BLaER1 treated with 17β-estradiol and CSF1 and Interleukin-3, amounts not matched to agents 10 nM and 100 nM (cell line): Measurements from ENCODE around the gene OR10G4.

Source experiments
- H3K27ac ChIP-seq, 11 experiments: shearing (Covaris generic); formaldehyde crosslinking; 2 replicates each; pipeline ENCODE4 v1.8.1; 2022
- H3K27me3 ChIP-seq, 11 experiments: shearing (Covaris generic); formaldehyde crosslinking; 2 replicates each; pipeline ENCODE4 v1.8.1; 2022
- H3K36me3 ChIP-seq, 11 experiments: shearing (Covaris generic); formaldehyde crosslinking; 2 replicates each; pipeline ENCODE4 v1.8.1; 2022
- H3K4me1 ChIP-seq, 10 experiments: shearing (Covaris generic); formaldehyde crosslinking; 2 replicates each; pipeline ENCODE4 v1.8.1; 2022
- H3K4me2 ChIP-seq, 11 experiments: shearing (Covaris generic); formaldehyde crosslinking; 2 replicates each; pipeline ENCODE4 v1.8.1; 2022
- H3K4me3 ChIP-seq, 10 experiments: shearing (Covaris generic); formaldehyde crosslinking; 2 replicates each; pipeline ENCODE4 v1.8.1; 2022
- H3K9ac ChIP-seq, 11 experiments: shearing (Covaris generic); formaldehyde crosslinking; 2 replicates each; pipeline ENCODE4 v1.8.1; 2022
- H3K9me3 ChIP-seq, 11 experiments: shearing (Covaris generic); formaldehyde crosslinking; replicated peaks in 1 of 11; 2 replicates each; pipeline ENCODE4 v1.8.1; 2022
- H4K20me1 ChIP-seq, 11 experiments: shearing (Covaris generic); formaldehyde crosslinking; 2 replicates each; pipeline ENCODE4 v1.8.1; 2022
- Cebpa-rat ChIP-seq, 11 experiments: shearing (Covaris generic); IDR thresholded peaks; 2 replicates each; pipeline ENCODE4 v1.8.1; 2022

Gene OR10G4

DNA sequence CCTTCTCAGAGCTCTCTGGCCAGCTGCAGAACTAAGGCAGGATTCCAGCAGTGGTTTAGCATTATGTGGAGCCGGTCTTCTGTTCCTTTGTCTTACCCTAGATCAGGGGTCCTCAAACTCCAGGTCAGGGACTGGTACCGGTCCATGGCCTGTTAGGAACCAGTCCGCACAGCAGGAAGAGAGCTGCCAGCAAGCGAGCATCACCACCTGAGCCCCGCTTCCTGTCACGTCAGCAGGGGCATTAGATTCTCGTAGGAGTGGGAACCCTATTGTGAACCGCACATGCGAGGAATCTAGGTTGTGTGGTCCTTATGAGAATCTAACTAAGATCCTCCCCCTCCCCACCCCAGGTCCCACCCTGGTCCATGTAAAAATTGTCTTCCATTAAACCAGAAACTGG, 26.8 kb downstream of the OR10G4 start:
- H4K20me1 ChIP-seq: no peaks in the 10 kb centered on the region
- no peaks in the 10 kb centered on the region for H3K4me1 ChIP-seq
- no peak overlapping the region for H3K4me3 ChIP-seq
- H3K9ac ChIP-seq: no peak overlapping the region
- no peaks in the 10 kb centered on the region for H3K27me3 ChIP-seq
- no peaks in the 10 kb centered on the region for H3K36me3 ChIP-seq
- H3K27ac ChIP-seq: no peak overlapping the region
- H3K4me2 ChIP-seq: no peak overlapping the region
- TF ChIP-seq Cebpa-rat (IDR thresholded peaks at IDR 0.05): no peak
- no peaks in the 10 kb centered on the region for H3K9me3 ChIP-seq

DNA sequence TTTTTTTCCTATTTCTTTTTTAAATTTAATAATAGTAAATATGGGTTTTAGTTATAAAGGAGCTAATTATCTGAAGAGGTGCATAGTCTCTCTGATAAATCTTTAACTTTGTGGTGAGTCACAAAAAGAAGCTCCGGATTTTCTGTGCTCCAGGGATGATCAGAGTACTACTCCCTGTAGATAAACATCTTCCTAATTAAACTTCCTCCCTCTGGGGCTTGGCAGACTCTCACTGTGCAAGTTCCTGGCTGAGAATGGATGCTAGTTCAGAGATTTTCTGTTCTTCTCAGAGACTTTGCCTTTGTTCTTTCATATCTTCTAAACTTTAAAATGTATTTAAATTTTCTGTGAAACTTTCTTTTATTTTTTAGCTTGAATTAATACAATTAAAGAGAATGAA, 28.5 kb downstream of the OR10G4 start, which contains the start of gene OR10G7:
OR10G7 (minus strand) TSS at position 72 of the 400 bp plus-strand sequence. CDS start 2,324 bp downstream, outside the sequence.
- no peaks in the 10 kb centered on the region for H3K4me1 ChIP-seq
- no peak for TF ChIP-seq Cebpa-rat (IDR thresholded peaks at IDR 0.05)
- no peaks in the 10 kb centered on the region for H4K20me1 ChIP-seq
- H3K27ac ChIP-seq: no peak within 1 kb of the TSS
- no peak within 1 kb of the TSS for H3K9ac ChIP-seq
- no peak within 1 kb of the TSS for H3K4me2 ChIP-seq
- no peak within 1 kb of the TSS for H3K4me3 ChIP-seq
- no peaks in the 10 kb centered on the region for H3K36me3 ChIP-seq
- H3K9me3 ChIP-seq: no peaks in the 10 kb centered on the region
- no peaks in the 10 kb centered on the region for H3K27me3 ChIP-seq

DNA sequence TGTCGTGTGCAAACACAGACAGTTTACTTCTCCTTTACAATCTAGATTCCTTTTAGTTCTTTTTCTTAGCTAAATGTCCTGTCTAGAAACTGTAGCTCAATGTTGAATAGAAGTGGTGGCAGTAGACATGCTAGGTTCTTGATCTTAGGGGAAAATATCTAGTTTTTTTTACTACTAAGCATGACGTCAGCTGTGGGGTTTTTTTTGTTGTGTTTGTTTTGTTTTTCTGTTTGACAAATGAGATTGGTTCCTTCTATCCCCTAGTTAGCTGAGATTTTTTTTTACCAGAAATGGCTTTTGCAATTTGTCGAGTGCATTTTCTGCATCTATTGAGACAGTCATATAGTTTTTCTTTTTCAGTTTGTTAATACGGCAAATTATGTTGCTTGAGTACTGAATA, 30.6 kb downstream of the OR10G4 start:
- H3K9ac ChIP-seq: no peak overlapping the region
- H3K36me3 ChIP-seq: no peaks in the 10 kb centered on the region
- H4K20me1 ChIP-seq: no peaks in the 10 kb centered on the region
- no peaks in the 10 kb centered on the region for H3K9me3 ChIP-seq
- no peak for TF ChIP-seq Cebpa-rat (IDR thresholded peaks at IDR 0.05)
- no peak overlapping the region for H3K27ac ChIP-seq
- H3K4me1 ChIP-seq: no peaks in the 10 kb centered on the region
- no peaks in the 10 kb centered on the region for H3K27me3 ChIP-seq
- no peak overlapping the region for H3K4me3 ChIP-seq
- no peak overlapping the region for H3K4me2 ChIP-seq

DNA sequence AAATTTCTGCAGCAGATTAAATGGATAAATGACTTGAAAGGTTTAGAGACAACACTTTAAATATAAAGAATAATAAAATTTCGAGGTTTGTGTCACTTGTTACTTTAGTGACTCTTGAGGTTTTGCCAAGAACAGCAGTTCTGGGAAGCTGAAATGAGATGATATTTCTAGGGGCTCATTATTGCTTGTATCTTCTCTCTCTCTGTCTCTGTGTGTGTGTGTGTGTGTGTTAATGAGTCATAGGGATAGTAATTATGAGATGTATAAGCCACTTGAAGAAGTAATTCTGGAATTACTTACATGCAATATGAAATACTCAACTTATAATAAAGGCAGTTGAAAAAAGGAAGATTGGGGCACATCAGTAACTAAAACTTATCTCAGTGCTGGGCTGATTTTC, 38.0 kb downstream of the OR10G4 start:
- no peak overlapping the region for H3K9ac ChIP-seq
- H4K20me1 ChIP-seq: no peaks in the 10 kb centered on the region
- no peak for TF ChIP-seq Cebpa-rat (IDR thresholded peaks at IDR 0.05)
- no peaks in the 10 kb centered on the region for H3K4me1 ChIP-seq
- H3K27me3 ChIP-seq: no peaks in the 10 kb centered on the region
- H3K4me2 ChIP-seq: no peak overlapping the region
- no peak overlapping the region for H3K27ac ChIP-seq
- H3K9me3 ChIP-seq: no peaks in the 10 kb centered on the region
- H3K4me3 ChIP-seq: no peak overlapping the region
- no peaks in the 10 kb centered on the region for H3K36me3 ChIP-seq

DNA sequence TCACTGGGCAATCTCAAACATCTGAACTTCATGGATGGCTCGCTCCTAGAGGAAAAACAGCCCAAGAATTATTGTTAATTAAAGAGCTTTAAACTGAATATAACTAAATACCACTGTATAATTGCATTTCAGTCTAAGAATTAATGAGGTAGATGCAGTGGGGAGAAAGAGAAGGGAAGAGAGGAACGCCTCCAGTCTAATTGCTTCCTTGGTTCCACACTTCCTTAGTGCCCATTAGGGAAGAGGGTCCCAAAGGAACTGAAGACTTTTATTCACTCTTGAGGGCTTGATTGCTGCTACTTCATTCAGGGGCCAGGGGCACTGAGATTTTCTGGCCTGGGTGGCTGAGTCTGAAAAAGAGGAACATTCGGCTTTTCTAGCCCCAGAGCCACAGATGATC, 40.2 kb downstream of the OR10G4 start:
- Histone ChIP-seq H3K27ac (no peak overlapping the region), H3K9me3 (no peaks in the 10 kb centered on the region), H3K27me3 (no peaks in the 10 kb centered on the region), H3K4me2 (no peak overlapping the region), H3K4me3 (no peak overlapping the region), H3K4me1 (no peaks in the 10 kb centered on the region), H3K36me3 (no peaks in the 10 kb centered on the region), H4K20me1 (no peaks in the 10 kb centered on the region), H3K9ac (no peak overlapping the region)
- no peak for TF ChIP-seq Cebpa-rat (IDR thresholded peaks at IDR 0.05)
